HCT116 (cell line): Measurements from ENCODE around the gene DNAH5. TPM values are rescaled to one million over a fixed set of nuclear protein-coding genes. Genes with fewer than 3 reads are reported as not detected.

Experiments used
- ATAC-seq: fragments of 200-7000 bp; cut with Tn5 transposase; 2 replicates; pipeline ENCODE4 v1.9.1; 2020; ENCODE audit warnings: mild to moderate bottlenecking, moderate library complexity
- BruUV-seq: library from RNA; stranded (reverse); fragments of 400-500 nt; replicated peaks from 2 replicates; lab custom pipeline; 2021; lab: Mats Ljungman, UMichigan
- CTCF ChIA-PET: fragments of 300-600 bp; sonication (Branson Sonifier 250); formaldehyde crosslinking; loops from one replicate; lab custom pipeline; 2021; ENCODE audit warnings: antibody characterized with exemption; lab: Charles Lee
- POLR2A ChIA-PET: fragments of 300-600, 350-600 bp; sonication (Branson Sonifier 250); formaldehyde crosslinking; loops from one replicate; lab custom pipeline; 2021; ENCODE audit warnings: antibody characterized with exemption; lab: Charles Lee
- RAD21 ChIA-PET, 2 experiments: fragments of 300-600 bp; sonication (Branson Sonifier 250); formaldehyde crosslinking; loops; one replicate each; lab custom pipeline; 2023; ENCODE audit warnings: low total read pairs in 2 of 2; ENCODE audit not compliant: uncharacterized antibody in 2 of 2, unreplicated experiment in 2 of 2, low non-redundant PET in 1 of 2; lab: Charles Lee
- DNase-seq: peaks from one replicate; pipeline ENCODE4 v3.0.0-alpha.2; 2010; ENCODE audit warnings: low read depth, low spot score
- H2AFZ ChIP-seq: fragments of 200-600 bp; shearing (Covaris generic), sonication (generic); 2 replicates; pipeline ENCODE4 v1.6.1; 2017; ENCODE audit warnings: low read depth, mixed run types, mixed read lengths, antibody characterized with exemption, low read length; ENCODE audit not compliant: poor library complexity, severe bottlenecking
- H3K27ac ChIP-seq: 2 replicates; pipeline ENCODE4 v1.5.1; 2012; ENCODE audit warnings: low read depth, low read length
- H3K27me3 ChIP-seq: fragments of 200-600 bp; sonication (generic); 2 replicates; pipeline ENCODE4 v1.6.1; 2016; ENCODE audit warnings: mixed run types, low read length, mixed read lengths; ENCODE audit not compliant: insufficient read depth
- H3K36me3 ChIP-seq, 2 experiments: fragments of 200-500 bp in 1 of 2; fragments of 200-600 bp in 1 of 2; sonication (Bioruptor generic) in 1 of 2; sonication (generic) in 1 of 2; 2 replicates each; pipeline versions ENCODE4 v1.5.1 to v1.6.1; 2014 to 2016; ENCODE audit warnings: low read length in 2 of 2, inconsistent platforms in 1 of 2, mixed read lengths in 1 of 2, mixed run types in 1 of 2; ENCODE audit not compliant: insufficient read depth in 2 of 2, control insufficient read depth in 1 of 2
- H3K4me1 ChIP-seq, 2 experiments: fragments of 200-600 bp in 1 of 2; sonication (generic) in 1 of 2; 2 replicates each; pipeline versions ENCODE4 v1.5.1 to v1.6.1; 2012 to 2017; ENCODE audit warnings: low read length in 2 of 2, inconsistent platforms in 1 of 2, mild to moderate bottlenecking in 1 of 2, mixed read lengths in 1 of 2, mixed run types in 1 of 2, moderate library complexity in 1 of 2; ENCODE audit not compliant: insufficient read depth in 2 of 2, control insufficient read depth in 1 of 2
- H3K4me2 ChIP-seq: fragments of 200-600 bp; sonication (generic); 2 replicates; pipeline ENCODE4 v1.6.1; 2017; ENCODE audit warnings: mixed run types, low read length, mixed read lengths
- H3K4me3 ChIP-seq, 2 experiments: fragments of 200-600 bp in 1 of 2; sonication (generic) in 1 of 2; replicated peaks in 1 of 2; 2 replicates each; pipeline ENCODE4 v1.5.1; 2011 to 2016; ENCODE audit warnings: low read length in 2 of 2, control low read depth in 1 of 2, low read depth in 1 of 2, mild to moderate bottlenecking in 1 of 2, mixed read lengths in 1 of 2, mixed run types in 1 of 2
- H3K79me2 ChIP-seq: fragments of 200-600 bp; sonication (generic); 2 replicates; pipeline ENCODE4 v1.6.1; 2017; ENCODE audit warnings: mild to moderate bottlenecking, mixed run types, low read length, moderate library complexity, mixed read lengths; ENCODE audit not compliant: insufficient read depth
- H3K9ac ChIP-seq: fragments of 200-600 bp; sonication (generic); 2 replicates; pipeline ENCODE4 v1.6.1; 2016; ENCODE audit warnings: low read length, mixed read lengths
- H3K9me2 ChIP-seq: fragments of 200-600 bp; sonication (generic), shearing (Covaris generic); 2 replicates; pipeline ENCODE4 v1.6.1; 2017; ENCODE audit warnings: mixed run types, mild to moderate bottlenecking, moderate library complexity; ENCODE audit not compliant: insufficient read depth
- H3K9me3 ChIP-seq, 2 experiments: fragments of 200-500 bp in 1 of 2; fragments of 200-600 bp in 1 of 2; sonication (Bioruptor generic) in 1 of 2; sonication (generic) in 1 of 2; 2 replicates each; pipeline ENCODE4 v1.6.1; 2014 to 2017; ENCODE audit warnings: low read length in 2 of 2, mixed read lengths in 2 of 2, inconsistent platforms in 1 of 2, low read depth in 1 of 2, mild to moderate bottlenecking in 1 of 2, mixed run types in 1 of 2, moderate library complexity in 1 of 2; ENCODE audit not compliant: control insufficient read depth in 1 of 2, insufficient read depth in 1 of 2
- H4K20me1 ChIP-seq: fragments of 200-600 bp; sonication (generic), shearing (Covaris generic); 2 replicates; pipeline ENCODE4 v1.6.1; 2017; ENCODE audit warnings: mixed run types, mild to moderate bottlenecking, moderate library complexity; ENCODE audit not compliant: insufficient read depth
- ELF1 ChIP-seq: IDR thresholded peaks from 2 replicates; pipeline ENCODE4 v1.6.1; 2012; ENCODE audit warnings: low read depth, borderline replicate concordance
- POLR2A ChIP-seq: IDR thresholded peaks from 2 replicates; pipeline ENCODE4 v1.7.0; 2011; ENCODE audit warnings: borderline replicate concordance; ENCODE audit not compliant: insufficient read depth, insufficient read length; ENCODE audit errors: extremely low read depth
- POLR2AphosphoS5 ChIP-seq: IDR thresholded peaks from 2 replicates; pipeline ENCODE4 v1.6.1; 2011; ENCODE audit warnings: mild to moderate bottlenecking, low read depth, low read length, moderate library complexity
- TCF7L2 ChIP-seq: IDR thresholded peaks from 2 replicates; pipeline ENCODE4 v1.7.0; 2011; ENCODE audit warnings: borderline replicate concordance, inconsistent platforms; ENCODE audit not compliant: insufficient read depth, insufficient read length; ENCODE audit errors: extremely low read depth
- intact Hi-C: fragments of 100-400 bp; cut with micrococcal nuclease; formaldehyde crosslinking; loops from 2 replicates; pipeline ENCODE4 v1.10.0; 2022
- total RNA-seq: library from RNA; stranded (reverse); gene quantifications from one replicate; pipeline ENCODE4 v1.2.1, GENCODE V29; 2021; ENCODE audit not compliant: unreplicated experiment
- TF ChIP-seq, protein P1 (sequence below), 3 experiments: fragments of 200-600 bp in 1 of 3; sonication (generic) in 1 of 3; IDR thresholded peaks in 2 of 3; conservative IDR thresholded peaks in 1 of 3; 2 replicates each; pipeline ENCODE4 v1.5.1; 2012 to 2017; ENCODE audit warnings: low read depth in 2 of 3, low read length in 2 of 3, antibody characterized with exemption in 1 of 3, borderline replicate concordance in 1 of 3, control low read depth in 1 of 3, mild to moderate bottlenecking in 1 of 3, mixed read lengths in 1 of 3, mixed run types in 1 of 3, moderate library complexity in 1 of 3; ENCODE audit not compliant: insufficient read depth in 1 of 3
- TF ChIP-seq, protein P2 (sequence below): IDR thresholded peaks from 2 replicates; pipeline ENCODE4 v1.6.1; 2012
- TF ChIP-seq, protein P3 (sequence below): IDR thresholded peaks from 2 replicates; pipeline ENCODE4 v1.6.1; 2011; ENCODE audit warnings: mild to moderate bottlenecking, low read length, moderate library complexity; ENCODE audit not compliant: insufficient replicate concordance; ENCODE audit errors: extremely low read depth
- TF ChIP-seq, protein P4 (sequence below): IDR thresholded peaks from 2 replicates; pipeline ENCODE4 v1.6.1; 2012
- TF ChIP-seq, protein P5 (sequence below): IDR thresholded peaks from 2 replicates; pipeline ENCODE4 v1.6.1; 2012; ENCODE audit warnings: low read depth

DNAH5 gene
- total RNA-seq, 1 experiment from 2014 or later: 0.37 TPM

DNA sequence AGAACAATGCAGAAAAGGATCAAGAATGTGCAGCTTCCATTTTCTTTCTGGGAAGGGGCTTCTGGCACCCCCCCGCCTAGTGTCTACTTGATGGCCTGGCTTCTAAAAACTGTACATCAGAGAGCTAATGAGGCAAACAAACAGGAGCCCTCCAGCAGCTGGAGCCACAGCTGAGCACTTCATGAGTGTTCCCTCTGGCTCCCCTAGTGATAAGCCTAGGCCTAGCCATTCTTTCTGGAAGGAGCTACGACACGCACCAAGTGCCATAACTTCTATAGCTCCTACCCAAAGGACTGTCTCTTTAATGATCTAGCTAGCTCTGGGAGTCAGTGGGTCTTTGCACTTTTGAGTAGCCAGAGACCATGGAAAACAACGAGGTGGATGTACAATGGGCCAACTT, 66.1 kb downstream of the DNAH5 start:
- no peak for DNase-seq
- H3K4me1 ChIP-seq: no peaks in the 10 kb centered on the region
- no peaks in the 10 kb centered on the region for H4K20me1 ChIP-seq
- H3K79me2 ChIP-seq: no peaks in the 10 kb centered on the region
- H3K27me3 ChIP-seq: no peaks in the 10 kb centered on the region
- no peak overlapping the region for H3K9ac ChIP-seq
- H3K9me3 ChIP-seq: no peaks in the 10 kb centered on the region
- TF ChIP-seq POLR2A: no peak
- TF ChIP-seq, protein P1, sequence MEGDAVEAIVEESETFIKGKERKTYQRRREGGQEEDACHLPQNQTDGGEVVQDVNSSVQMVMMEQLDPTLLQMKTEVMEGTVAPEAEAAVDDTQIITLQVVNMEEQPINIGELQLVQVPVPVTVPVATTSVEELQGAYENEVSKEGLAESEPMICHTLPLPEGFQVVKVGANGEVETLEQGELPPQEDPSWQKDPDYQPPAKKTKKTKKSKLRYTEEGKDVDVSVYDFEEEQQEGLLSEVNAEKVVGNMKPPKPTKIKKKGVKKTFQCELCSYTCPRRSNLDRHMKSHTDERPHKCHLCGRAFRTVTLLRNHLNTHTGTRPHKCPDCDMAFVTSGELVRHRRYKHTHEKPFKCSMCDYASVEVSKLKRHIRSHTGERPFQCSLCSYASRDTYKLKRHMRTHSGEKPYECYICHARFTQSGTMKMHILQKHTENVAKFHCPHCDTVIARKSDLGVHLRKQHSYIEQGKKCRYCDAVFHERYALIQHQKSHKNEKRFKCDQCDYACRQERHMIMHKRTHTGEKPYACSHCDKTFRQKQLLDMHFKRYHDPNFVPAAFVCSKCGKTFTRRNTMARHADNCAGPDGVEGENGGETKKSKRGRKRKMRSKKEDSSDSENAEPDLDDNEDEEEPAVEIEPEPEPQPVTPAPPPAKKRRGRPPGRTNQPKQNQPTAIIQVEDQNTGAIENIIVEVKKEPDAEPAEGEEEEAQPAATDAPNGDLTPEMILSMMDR (IDR thresholded peaks at IDR 0.05 in 2 of 3, conservative IDR thresholded peaks at IDR 0.05 in 1 of 3; ENCODE audit: borderline replicate concordance in 1 of 3, insufficient read depth in 1 of 3, low read depth in 2 of 3, low read length in 2 of 3): 0 out of 6 replicates have a peak, but pooled peaks of 1 of the 3 experiments have one; percentile 6
- no peaks in the 10 kb centered on the region for H3K36me3 ChIP-seq
- no TSS peak for BruUV-seq
- intact Hi-C loops: no loop called here
- H3K4me2 ChIP-seq: no peak overlapping the region
- H2AFZ ChIP-seq: no peak overlapping the region
- peak; percentile 57; the same call in 1 of the 2 replicates for ATAC-seq
- POLR2A ChIA-PET: no interaction called here
- no peaks in the 10 kb centered on the region for H3K9me2 ChIP-seq
- CTCF ChIA-PET: no interaction called here
- RAD21 ChIA-PET: no interaction called here
- no peak overlapping the region for H3K4me3 ChIP-seq
- no peak overlapping the region for H3K27ac ChIP-seq

- Histone ChIP-seq H3K9ac (no peak overlapping the region), H3K27ac (no peak overlapping the region), H3K4me1 (no peaks in the 10 kb centered on the region), H3K4me3 (no peak overlapping the region), H3K9me2 (no peaks in the 10 kb centered on the region), H3K36me3 (no peaks in the 10 kb centered on the region), H3K4me2 (no peak overlapping the region), H3K9me3 (no peaks in the 10 kb centered on the region), H2AFZ (no peak overlapping the region), H3K79me2 (no peaks in the 10 kb centered on the region), H4K20me1 (no peaks in the 10 kb centered on the region), H3K27me3 (no peaks in the 10 kb centered on the region)
- TF ChIP-seq, protein P2, sequence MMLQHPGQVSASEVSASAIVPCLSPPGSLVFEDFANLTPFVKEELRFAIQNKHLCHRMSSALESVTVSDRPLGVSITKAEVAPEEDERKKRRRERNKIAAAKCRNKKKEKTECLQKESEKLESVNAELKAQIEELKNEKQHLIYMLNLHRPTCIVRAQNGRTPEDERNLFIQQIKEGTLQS: no peak
- TF ChIP-seq, protein P3, sequence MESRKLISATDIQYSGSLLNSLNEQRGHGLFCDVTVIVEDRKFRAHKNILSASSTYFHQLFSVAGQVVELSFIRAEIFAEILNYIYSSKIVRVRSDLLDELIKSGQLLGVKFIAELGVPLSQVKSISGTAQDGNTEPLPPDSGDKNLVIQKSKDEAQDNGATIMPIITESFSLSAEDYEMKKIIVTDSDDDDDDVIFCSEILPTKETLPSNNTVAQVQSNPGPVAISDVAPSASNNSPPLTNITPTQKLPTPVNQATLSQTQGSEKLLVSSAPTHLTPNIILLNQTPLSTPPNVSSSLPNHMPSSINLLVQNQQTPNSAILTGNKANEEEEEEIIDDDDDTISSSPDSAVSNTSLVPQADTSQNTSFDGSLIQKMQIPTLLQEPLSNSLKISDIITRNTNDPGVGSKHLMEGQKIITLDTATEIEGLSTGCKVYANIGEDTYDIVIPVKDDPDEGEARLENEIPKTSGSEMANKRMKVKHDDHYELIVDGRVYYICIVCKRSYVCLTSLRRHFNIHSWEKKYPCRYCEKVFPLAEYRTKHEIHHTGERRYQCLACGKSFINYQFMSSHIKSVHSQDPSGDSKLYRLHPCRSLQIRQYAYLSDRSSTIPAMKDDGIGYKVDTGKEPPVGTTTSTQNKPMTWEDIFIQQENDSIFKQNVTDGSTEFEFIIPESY: no peak
- TF ChIP-seq ELF1 (no peak), POLR2AphosphoS5 (no peak), TCF7L2 (no peak)
- TF ChIP-seq, protein P4, sequence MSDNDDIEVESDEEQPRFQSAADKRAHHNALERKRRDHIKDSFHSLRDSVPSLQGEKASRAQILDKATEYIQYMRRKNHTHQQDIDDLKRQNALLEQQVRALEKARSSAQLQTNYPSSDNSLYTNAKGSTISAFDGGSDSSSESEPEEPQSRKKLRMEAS: no peak
- TF ChIP-seq, protein P5, sequence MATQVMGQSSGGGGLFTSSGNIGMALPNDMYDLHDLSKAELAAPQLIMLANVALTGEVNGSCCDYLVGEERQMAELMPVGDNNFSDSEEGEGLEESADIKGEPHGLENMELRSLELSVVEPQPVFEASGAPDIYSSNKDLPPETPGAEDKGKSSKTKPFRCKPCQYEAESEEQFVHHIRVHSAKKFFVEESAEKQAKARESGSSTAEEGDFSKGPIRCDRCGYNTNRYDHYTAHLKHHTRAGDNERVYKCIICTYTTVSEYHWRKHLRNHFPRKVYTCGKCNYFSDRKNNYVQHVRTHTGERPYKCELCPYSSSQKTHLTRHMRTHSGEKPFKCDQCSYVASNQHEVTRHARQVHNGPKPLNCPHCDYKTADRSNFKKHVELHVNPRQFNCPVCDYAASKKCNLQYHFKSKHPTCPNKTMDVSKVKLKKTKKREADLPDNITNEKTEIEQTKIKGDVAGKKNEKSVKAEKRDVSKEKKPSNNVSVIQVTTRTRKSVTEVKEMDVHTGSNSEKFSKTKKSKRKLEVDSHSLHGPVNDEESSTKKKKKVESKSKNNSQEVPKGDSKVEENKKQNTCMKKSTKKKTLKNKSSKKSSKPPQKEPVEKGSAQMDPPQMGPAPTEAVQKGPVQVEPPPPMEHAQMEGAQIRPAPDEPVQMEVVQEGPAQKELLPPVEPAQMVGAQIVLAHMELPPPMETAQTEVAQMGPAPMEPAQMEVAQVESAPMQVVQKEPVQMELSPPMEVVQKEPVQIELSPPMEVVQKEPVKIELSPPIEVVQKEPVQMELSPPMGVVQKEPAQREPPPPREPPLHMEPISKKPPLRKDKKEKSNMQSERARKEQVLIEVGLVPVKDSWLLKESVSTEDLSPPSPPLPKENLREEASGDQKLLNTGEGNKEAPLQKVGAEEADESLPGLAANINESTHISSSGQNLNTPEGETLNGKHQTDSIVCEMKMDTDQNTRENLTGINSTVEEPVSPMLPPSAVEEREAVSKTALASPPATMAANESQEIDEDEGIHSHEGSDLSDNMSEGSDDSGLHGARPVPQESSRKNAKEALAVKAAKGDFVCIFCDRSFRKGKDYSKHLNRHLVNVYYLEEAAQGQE: peak; percentile 73
- intact Hi-C loops: no loop called here
- POLR2A ChIA-PET: no interaction called here
- ATAC-seq (no peak), DNase-seq (no peak)
- no TSS peak for BruUV-seq
- RAD21 ChIA-PET: no interaction called here
- CTCF ChIA-PET: no interaction called here
These were observed 77.7 kb downstream of the DNAH5 start for GRCh38 chr5:13866792-13867191.
